ENCODE results near the gene U2AF2.
"Not testable (repeated sequence)": the region's sequence is repeated elsewhere in the genome, so short reads cannot be mapped to it uniquely, and the experiment has no call there.

U2AF2 gene

GRCh38 chr19:55712804-55713631 is 58.2 kb downstream of the U2AF2 start:
- DNase-seq (ENCODE audit: low read depth): no peak

- DNase-seq (ENCODE audit: low read depth): no peak
Observed at GRCh38 chr19:55716531-55716930, 61.7 kb downstream of the U2AF2 start.

- no peak for DNase-seq (ENCODE audit: low read depth)
Observed at GRCh38 chr19:55717251-55717650, 62.4 kb downstream of the U2AF2 start.

- not testable (repeated sequence) for DNase-seq (ENCODE audit: low read depth)
Observed at GRCh38 chr19:55717879-55718711, 63.3 kb downstream of the U2AF2 start.

GRCh38 chr19:55720214-55720746 is 65.4 kb downstream of the U2AF2 start:
- DNase-seq (ENCODE audit: low read depth): no peak

- DNase-seq (ENCODE audit: low read depth): no peak
Observed at GRCh38 chr19:55720801-55721200, 66.0 kb downstream of the U2AF2 start.

- no peak for DNase-seq (ENCODE audit: low read depth)
Observed at GRCh38 chr19:55723491-55723890, 68.7 kb downstream of the U2AF2 start.
